Measurements from ENCODE around the gene RRAGB. TPM values are rescaled to one million over a fixed set of nuclear protein-coding genes. Genes with fewer than 3 reads are reported as not detected.
"Not testable (repeated sequence)": the region's sequence is repeated elsewhere in the genome, so short reads cannot be mapped to it uniquely, and the experiment has no call there.

RRAGB gene
- 18.8 and 19.6 TPM in 2 replicates for total RNA-seq (ENCODE audit: low replicate concordance)
- long read RNA-seq, transcript RRAGB-202 (10 exons, 2,061 nt), result major isoform, 79 of 121 reads
- long read RNA-seq, transcript RRAGB-201 (11 exons, 1,573 nt), result minor isoform, 9 of 121 reads
- long read RNA-seq, partial matches to known transcripts, result 15 of 121 reads
- long read RNA-seq, other reads (novel, unspliced or antisense), result 18 of 121 reads

- Mint-ChIP-seq H3K27ac (peak within 1 kb of the TSS; percentile 93), H3K4me3 (peak within 1 kb of the TSS; percentile 91), H3K27me3 (no peaks in the 10 kb centered on the region), H3K36me3 (peaks cover 8% of the 10 kb centered on the region), H3K4me1 (ENCODE audit: unreplicated experiment) (peaks cover 3% of the 10 kb centered on the region), H3K9me3 (no peaks in the 10 kb centered on the region)
- TF ChIP-seq CTCF (conservative IDR thresholded peaks at IDR 0.05), result peak; percentile 73
- DNase-seq (ENCODE audit: extremely low spot score, unreplicated experiment), result peak; percentile 85
These were observed at the start of gene RRAGB for GRCh38 chrX:55717521-55718497. RRAGB (plus strand) TSS chrX:55717749; CDS start chrX:55718328, 579 bp downstream.

GRCh38 chrX:55668084-55668483 lies 49.5 kb upstream of the RRAGB start:
- Mint-ChIP-seq H3K4me1 (ENCODE audit: unreplicated experiment) (no peaks in the 10 kb centered on the region), H3K36me3 (no peaks in the 10 kb centered on the region), H3K9me3 (peaks cover 3% of the 10 kb centered on the region)

GRCh38 chrX:55688579-55688978 lies 29.0 kb upstream of the RRAGB start:
- H3K27me3 Mint-ChIP-seq; H3K4me1 Mint-ChIP-seq (ENCODE audit: unreplicated experiment); H3K27ac Mint-ChIP-seq; DNase-seq (ENCODE audit: extremely low spot score, unreplicated experiment); H3K4me3 Mint-ChIP-seq; H3K9me3 Mint-ChIP-seq; H3K36me3 Mint-ChIP-seq: not testable (repeated sequence)

More at GRCh38 chrX:55668084-55668483, 49.5 kb upstream of the RRAGB start:
- no peak for TF ChIP-seq CTCF (conservative IDR thresholded peaks at IDR 0.05)
- no peak overlapping the region for H3K4me3 Mint-ChIP-seq
- DNase-seq (ENCODE audit: extremely low spot score, unreplicated experiment), result no peak
- H3K27ac Mint-ChIP-seq, result no peak overlapping the region
- H3K27me3 Mint-ChIP-seq, result no peaks in the 10 kb centered on the region

GRCh38 chrX:55695227-55696018 lies 22.1 kb upstream of the RRAGB start:
- no peak for DNase-seq (ENCODE audit: extremely low spot score, unreplicated experiment)
- H3K4me3 Mint-ChIP-seq, result no peak overlapping the region
- H3K27ac Mint-ChIP-seq, result no peak overlapping the region
- peaks cover 7% of the 10 kb centered on the region for H3K9me3 Mint-ChIP-seq
- H3K27me3 Mint-ChIP-seq, result no peaks in the 10 kb centered on the region
- H3K4me1 Mint-ChIP-seq (ENCODE audit: unreplicated experiment), result no peaks in the 10 kb centered on the region
- TF ChIP-seq CTCF (conservative IDR thresholded peaks at IDR 0.05), result no peak
- no peaks in the 10 kb centered on the region for H3K36me3 Mint-ChIP-seq

GRCh38 chrX:55697381-55697780 lies 20.2 kb upstream of the RRAGB start:
- no peaks in the 10 kb centered on the region for H3K4me1 Mint-ChIP-seq (ENCODE audit: unreplicated experiment)
- DNase-seq (ENCODE audit: extremely low spot score, unreplicated experiment), result no peak
- TF ChIP-seq CTCF (conservative IDR thresholded peaks at IDR 0.05), result no peak
- no peaks in the 10 kb centered on the region for H3K36me3 Mint-ChIP-seq
- peaks cover 7% of the 10 kb centered on the region for H3K9me3 Mint-ChIP-seq
- H3K27ac Mint-ChIP-seq, result no peak overlapping the region
- H3K4me3 Mint-ChIP-seq, result no peak overlapping the region
- H3K27me3 Mint-ChIP-seq, result no peaks in the 10 kb centered on the region
